ENCODE data around the gene TBRG1.
A peak's percentile ranks its signal among the peaks of the same experiment; 100 is the strongest.

The TBRG1 gene

DNA sequence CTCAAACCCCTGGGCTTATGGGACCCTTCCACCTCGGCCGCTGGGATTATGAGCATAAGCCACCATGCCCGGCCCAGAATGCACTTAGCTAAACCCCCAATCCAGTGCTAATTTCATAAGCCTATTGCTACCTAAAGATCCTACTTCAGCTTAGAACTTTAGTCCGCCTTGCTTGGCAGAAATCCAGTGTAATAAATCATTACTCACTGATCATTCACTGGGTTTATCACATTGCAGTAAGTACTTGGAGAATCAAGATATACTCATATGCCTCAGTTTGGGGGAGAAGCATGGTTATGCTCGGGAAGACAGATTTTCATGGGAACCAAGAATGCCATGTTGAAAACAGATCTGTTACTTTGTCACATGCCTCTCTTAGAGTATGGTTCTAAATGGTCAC lies 3.8 kb upstream of the TBRG1 start:
- intact Hi-C loops (cut with DNase I; ENCODE audit: low total_unique reads) = no loop called here
- Histone ChIP-seq H3K27ac (no peak overlapping the region), H3K36me3 (no peaks in the 10 kb centered on the region), H3K27me3 (peaks cover 0 to 21% of the 10 kb centered on the region in 2 donors), H3K4me3 (no peak overlapping the region), H3K9me3 (no peaks in the 10 kb centered on the region), H3K4me1 (peaks cover 0 to 11% (median 7%) of the 10 kb centered on the region in 4 donors)
- TF ChIP-seq, protein P1, sequence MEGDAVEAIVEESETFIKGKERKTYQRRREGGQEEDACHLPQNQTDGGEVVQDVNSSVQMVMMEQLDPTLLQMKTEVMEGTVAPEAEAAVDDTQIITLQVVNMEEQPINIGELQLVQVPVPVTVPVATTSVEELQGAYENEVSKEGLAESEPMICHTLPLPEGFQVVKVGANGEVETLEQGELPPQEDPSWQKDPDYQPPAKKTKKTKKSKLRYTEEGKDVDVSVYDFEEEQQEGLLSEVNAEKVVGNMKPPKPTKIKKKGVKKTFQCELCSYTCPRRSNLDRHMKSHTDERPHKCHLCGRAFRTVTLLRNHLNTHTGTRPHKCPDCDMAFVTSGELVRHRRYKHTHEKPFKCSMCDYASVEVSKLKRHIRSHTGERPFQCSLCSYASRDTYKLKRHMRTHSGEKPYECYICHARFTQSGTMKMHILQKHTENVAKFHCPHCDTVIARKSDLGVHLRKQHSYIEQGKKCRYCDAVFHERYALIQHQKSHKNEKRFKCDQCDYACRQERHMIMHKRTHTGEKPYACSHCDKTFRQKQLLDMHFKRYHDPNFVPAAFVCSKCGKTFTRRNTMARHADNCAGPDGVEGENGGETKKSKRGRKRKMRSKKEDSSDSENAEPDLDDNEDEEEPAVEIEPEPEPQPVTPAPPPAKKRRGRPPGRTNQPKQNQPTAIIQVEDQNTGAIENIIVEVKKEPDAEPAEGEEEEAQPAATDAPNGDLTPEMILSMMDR (IDR thresholded peaks at IDR 0.05) = no peak
- DNase-seq = no peak

DNA sequence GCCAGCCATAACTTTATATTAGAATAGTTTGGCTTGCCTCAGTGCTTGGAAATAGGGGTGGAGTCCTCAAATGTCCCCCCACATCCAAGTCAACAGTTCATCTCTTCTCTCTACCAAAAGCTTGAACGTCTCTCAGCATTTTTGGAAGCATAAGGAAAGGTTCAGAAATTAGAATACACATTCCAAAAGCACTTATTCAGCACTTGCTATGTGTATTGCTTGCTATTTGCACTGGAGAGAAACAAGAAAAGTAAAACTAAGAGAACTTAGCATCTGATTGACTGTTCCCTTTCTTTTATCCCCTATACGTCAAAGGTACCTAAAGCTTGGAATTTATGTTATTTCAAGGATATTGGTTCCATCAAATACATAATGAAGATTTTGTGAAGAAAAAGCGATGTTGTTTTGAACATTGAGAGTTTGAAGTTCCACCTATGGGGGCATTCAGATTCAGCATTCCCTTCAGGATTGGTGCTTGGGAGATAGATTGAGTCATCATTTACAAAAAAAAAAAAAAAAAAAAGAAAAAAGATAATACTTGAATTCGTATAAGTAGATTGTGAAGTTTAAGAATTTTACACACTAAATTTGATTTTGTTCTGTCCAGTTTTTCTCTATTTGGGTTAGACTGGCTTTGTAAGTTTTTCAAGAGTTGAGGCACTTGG lies 1.3 kb downstream of the TBRG1 start:
- peaks cover 31 to 36% (median 34%) of the 10 kb centered on the region in 3 donors for H3K36me3 ChIP-seq
- DNase-seq = no peak
- H3K4me1 ChIP-seq = peaks cover 0 to 24% (median 18%) of the 10 kb centered on the region in 4 donors
- H3K9me3 ChIP-seq = no peaks in the 10 kb centered on the region
- peak overlapping the region; percentile 92 to 94 for H3K27ac ChIP-seq
- TF ChIP-seq, protein P1 (IDR thresholded peaks at IDR 0.05) = no peak
- intact Hi-C loops (cut with DNase I; ENCODE audit: low total_unique reads) = no loop called here
- no peaks in the 10 kb centered on the region for H3K27me3 ChIP-seq
- peak overlapping the region; percentile 77 to 84 for H3K4me3 ChIP-seq

DNA sequence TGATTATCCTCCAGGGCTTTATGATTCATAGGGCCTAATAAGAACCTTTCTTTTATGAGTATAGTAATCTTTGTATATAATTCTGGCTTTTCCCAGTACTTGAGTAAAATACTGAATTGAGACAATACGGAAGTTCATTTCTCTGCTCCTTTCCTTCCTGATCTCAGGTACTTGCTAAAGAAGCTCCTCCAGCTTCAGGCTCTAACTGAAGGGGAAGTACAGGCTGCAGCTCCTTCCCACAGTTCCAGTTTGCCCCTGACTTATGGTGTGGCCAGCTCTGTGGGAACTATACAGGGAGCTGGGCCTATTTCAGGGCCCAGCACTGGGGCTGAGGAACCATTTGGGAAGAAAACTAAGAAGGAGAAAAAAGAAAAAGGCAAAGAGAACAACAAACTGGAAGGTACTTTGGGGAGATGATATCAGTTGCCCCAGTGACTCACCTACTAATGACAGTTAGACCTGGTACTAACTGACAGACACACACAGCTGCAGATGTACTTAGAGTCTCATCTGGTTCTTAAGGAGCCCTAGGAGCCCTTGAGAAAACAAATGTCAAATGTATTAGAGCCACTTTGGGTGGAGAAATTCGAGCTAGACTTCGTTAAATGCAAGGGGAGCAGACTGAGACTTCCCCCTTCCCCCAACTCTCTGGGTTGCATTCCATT lies 3.0 kb downstream of the TBRG1 start:
- Histone ChIP-seq H3K36me3 (peaks cover 44 to 46% (median 44%) of the 10 kb centered on the region in 3 donors), H3K9me3 (no peaks in the 10 kb centered on the region), H3K4me3 (no peak overlapping the region), H3K27ac (no peak overlapping the region), H3K27me3 (no peaks in the 10 kb centered on the region), H3K4me1 (peaks cover 0 to 24% (median 18%) of the 10 kb centered on the region in 4 donors)
- TF ChIP-seq, protein P1 (IDR thresholded peaks at IDR 0.05) = no peak
- intact Hi-C loops (cut with DNase I; ENCODE audit: low total_unique reads) = no loop called here
- no peak for DNase-seq

DNA sequence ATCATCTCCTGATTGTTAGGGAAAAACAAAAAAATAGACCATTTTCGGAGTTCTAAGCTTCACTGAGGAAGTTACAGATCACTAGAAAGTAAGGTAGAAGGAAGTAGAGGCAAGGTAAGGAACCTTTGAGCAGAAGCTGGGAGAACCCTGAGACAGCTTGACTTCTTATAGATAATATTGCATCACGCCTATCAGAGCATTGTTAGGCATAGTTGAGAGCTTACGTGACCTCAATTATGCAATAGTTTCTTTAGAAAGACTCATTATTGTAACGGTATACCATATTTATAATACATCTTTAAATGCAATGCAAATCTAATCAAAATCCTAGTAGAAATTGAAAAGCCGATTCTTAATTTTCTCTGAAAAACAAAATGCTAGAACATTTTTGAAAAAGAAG lies 4.9 kb downstream of the TBRG1 start:
- no peak overlapping the region for H3K4me3 ChIP-seq
- H3K9me3 ChIP-seq = no peaks in the 10 kb centered on the region
- TF ChIP-seq, protein P1 (IDR thresholded peaks at IDR 0.05) = no peak
- peaks cover 0 to 19% (median 16%) of the 10 kb centered on the region in 4 donors for H3K4me1 ChIP-seq
- peaks cover 63 to 66% (median 63%) of the 10 kb centered on the region in 3 donors for H3K36me3 ChIP-seq
- no peaks in the 10 kb centered on the region for H3K27me3 ChIP-seq
- H3K27ac ChIP-seq = no peak overlapping the region
- intact Hi-C loops (cut with DNase I; ENCODE audit: low total_unique reads) = no loop called here
- no peak for DNase-seq

DNA sequence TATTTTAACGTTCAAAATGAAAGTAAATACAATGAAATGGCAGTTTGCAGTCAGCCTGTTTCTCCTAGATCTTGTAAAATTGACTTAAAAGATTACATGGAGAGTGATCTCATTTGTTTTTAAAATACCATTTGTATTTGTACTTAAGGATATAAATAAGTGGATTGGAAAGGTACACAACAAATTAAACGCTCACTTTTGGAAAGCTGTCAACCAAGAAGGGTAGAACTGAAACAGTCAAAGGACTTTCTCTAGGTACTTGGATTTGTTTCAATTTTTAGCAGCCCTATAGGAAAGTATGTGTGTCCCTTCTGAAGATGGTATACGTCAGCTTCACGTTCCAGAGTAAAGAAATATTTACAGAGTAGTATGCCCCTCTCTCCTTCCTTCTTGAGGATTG lies 7.3 kb downstream of the TBRG1 start:
- Histone ChIP-seq H3K9me3 (no peaks in the 10 kb centered on the region), H3K27me3 (no peaks in the 10 kb centered on the region), H3K36me3 (peaks cover 80 to 87% (median 83%) of the 10 kb centered on the region in 3 donors), H3K4me3 (no peak overlapping the region), H3K4me1 (peaks cover 0 to 8% (median 2%) of the 10 kb centered on the region in 4 donors), H3K27ac (no peak overlapping the region)
- TF ChIP-seq, protein P1 (IDR thresholded peaks at IDR 0.05) = no peak
- intact Hi-C loops (cut with DNase I; ENCODE audit: low total_unique reads) = no loop called here
- DNase-seq = no peak

Data from tibial artery (tissue), 4 donors.